Stimulated activated CD8-positive, alpha-beta memory T cell treated with anti-CD3 and anti-CD28 coated beads, Interleukin-2, amount 100 ng/mL, for 48 hours (primary cell): ENCODE results near the gene OR10AG1.

Source experiments
- DNase-seq, 2 donors: peaks; one replicate each; pipeline ENCODE4 v3.0.0-alpha.2; 2020; ENCODE audit warnings: low read depth in 2 of 2

Gene OR10AG1, protein sequence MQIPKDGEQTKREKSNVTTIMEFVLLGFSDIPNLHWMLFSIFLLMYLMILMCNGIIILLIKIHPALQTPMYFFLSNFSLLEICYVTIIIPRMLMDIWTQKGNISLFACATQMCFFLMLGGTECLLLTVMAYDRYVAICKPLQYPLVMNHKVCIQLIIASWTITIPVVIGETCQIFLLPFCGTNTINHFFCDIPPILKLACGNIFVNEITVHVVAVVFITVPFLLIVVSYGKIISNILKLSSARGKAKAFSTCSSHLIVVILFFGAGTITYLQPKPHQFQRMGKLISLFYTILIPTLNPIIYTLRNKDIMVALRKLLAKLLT

DNA sequence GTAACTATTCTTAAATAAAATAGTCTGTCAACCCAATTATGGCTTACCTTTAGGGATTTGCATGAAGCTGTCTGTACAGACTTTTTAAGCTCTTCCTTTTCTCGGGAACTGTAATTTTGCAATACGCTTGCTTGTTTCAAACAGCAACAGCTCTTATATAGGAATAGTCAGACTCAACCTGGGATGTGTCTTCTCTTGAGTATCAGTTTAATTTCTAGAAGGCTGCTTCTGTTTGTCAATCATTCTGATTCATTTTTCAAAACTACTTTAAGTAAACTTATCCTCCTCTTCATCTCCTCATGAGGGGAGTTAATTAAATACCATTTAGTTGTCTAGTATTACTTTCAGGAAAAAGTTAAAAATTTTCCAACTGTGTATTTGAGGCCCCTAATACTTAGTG, at the start of gene OR10AG1:
TSS of gene OR10AG1 (minus strand) at position 101 of the 400 bp plus-strand sequence. CDS start at position 63, 38 bp downstream.
- no peak for DNase-seq

DNA sequence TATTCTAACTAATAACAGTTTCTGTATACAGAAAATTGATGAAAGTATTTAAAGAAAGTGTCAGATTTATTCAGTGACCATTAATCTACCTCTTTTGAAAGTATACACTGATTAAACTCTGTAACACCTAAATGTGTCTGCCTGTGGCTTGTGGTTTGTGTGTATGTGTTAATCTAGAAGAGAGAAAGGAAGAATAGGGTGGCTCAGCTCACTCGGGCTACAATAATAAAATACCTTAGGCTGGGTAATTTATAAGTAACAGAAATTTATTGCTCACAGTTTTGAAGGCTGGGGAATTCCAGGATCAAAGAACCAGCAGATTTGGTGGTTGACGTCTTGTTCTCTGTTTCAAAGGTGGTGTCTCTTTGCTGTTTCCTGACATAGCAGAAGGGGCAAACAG, 44.1 kb upstream of the OR10AG1 start:
- DNase-seq = no peak

DNA sequence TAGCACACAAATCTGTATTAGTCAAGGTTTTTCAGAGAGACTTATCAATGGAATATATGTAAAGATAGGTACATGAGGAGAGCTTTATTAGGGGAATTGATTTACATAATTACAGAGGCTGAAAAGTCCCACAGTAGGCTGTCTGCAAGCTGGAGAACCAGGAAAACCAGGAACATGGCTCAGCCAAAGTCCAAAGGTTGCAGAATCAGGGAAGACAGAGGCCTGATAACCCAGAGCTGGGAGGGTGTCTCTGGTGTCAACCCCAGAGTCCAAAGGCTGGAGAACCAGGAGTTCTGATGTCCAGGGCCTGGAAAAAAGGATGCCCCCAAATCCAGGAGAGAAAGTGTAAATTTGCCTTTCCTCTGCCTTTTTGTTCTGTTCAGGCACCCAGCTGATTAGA, 41.0 kb upstream of the OR10AG1 start:
- DNase-seq = no peak

DNA sequence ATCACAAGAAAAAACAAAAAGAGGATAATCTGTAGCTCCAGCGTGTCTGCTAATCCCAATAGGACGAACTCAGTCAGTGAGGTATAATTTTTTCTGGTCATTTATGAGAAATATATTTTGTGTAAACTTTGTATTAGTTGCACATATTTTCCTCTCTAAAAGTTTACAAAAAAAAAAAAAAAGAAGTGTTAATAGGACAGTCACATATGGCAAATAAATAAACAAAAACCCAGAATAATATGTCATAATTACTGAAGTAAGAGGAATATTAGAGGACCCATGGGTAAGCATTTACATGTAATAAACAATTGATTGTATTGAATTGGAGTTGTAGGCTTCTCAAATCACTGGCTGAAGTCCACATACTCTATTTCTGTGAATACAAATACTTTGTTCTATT, 24.8 kb upstream of the OR10AG1 start, which contains the start of gene OR5F1:
TSS of gene OR5F1 (minus strand) at position 101 of the 400 bp plus-strand sequence. CDS start at position 101, 0 bp downstream.
- DNase-seq = no peak

DNA sequence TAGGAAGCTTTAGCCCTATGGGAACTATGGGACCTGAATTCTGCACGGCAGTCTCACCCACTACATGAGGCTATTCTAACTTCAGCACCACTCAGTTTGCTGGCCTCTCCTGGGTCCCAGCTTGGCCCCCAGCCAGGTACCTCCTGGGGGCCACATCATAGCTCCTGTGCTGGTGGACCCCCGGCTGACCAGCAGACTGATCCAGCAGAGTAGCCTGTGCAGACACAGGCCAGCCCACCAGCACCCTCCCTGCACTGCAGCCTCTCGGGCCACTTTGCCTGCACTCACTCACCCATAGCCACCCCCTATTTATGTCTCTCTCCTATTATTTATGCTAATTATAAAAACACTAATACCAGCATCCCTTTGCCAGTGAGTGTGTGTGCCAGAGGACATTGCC, 1.2 kb upstream of the OR10AG1 start:
- no peak for DNase-seq

DNA sequence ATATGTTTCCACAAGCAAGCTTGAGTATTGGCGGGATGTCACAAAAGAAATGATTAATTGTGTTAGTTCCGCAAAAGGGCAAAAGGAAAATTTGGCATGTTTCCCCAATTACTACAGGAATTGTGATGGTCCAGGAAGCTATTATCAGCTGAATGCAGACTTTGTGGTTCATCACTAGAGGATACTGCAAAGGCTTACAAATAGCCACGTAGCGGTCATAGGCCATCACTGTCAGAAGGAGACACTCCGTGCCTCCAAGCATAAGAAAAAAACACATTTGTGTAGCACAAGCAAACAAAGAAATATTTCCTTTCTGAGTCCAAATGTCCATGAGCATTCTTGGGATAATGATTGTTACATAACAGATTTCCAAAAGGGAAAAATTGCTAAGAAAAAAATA, 1.8 kb downstream of the OR10AG1 start:
- no peak for DNase-seq

DNA sequence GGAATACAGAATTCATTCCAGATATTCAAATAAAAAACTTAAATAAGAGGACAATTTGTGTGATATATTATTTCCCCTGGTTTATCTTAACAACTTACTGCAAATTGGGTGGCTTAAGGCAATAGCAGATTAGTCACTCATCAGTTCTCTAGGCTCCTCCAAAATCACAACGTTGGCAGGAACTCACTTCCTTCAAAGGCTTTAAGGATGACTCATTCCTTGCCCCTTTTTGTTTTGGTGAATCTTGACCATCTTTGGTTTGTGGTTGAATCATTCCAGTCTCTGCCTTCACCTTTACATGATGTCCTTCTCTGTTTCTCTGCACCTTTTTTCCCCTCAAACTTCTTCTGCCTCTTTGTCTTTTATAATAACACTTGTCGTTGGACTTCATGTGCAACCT, 3.4 kb downstream of the OR10AG1 start:
- DNase-seq = no peak

DNA sequence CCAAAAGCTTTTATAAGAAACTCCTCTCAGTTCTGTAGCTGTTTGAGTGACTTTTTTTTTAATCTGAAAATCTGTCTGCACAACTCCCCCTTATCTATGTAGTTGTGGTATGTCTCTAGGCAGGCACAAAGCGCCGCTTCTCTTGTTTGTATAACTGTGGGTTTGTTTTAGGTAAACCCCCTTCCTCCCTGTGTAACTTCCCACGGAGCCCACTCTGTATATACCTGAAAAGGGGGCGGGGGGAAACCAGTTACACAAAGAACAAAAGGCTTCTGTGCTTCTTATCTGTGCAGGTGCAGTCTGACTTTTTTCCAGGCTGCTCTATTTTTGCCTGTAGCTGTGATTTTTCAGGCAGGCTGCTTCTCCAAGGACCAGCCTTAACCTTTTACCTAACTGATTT, 13.2 kb downstream of the OR10AG1 start:
- DNase-seq = no peak

DNA sequence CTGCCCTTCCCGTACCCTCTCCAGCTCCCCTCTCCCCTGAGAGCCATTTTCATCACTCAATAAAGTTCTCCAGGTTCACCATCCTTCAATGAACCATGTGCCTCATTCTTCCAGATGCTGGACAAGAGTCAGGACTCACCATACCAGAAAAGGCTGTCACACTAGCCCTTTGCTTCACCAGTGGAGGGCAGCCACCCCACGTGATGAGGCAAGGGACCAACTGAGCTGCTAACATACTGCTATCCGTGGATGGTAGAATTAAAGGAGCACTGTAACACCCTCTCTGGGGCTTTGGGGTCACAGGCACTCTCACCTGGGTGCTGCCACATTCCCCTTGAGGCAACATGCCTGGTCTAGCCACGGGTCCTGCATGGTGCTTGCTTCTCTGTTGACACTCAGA, 20.4 kb downstream of the OR10AG1 start:
- no peak for DNase-seq

DNA sequence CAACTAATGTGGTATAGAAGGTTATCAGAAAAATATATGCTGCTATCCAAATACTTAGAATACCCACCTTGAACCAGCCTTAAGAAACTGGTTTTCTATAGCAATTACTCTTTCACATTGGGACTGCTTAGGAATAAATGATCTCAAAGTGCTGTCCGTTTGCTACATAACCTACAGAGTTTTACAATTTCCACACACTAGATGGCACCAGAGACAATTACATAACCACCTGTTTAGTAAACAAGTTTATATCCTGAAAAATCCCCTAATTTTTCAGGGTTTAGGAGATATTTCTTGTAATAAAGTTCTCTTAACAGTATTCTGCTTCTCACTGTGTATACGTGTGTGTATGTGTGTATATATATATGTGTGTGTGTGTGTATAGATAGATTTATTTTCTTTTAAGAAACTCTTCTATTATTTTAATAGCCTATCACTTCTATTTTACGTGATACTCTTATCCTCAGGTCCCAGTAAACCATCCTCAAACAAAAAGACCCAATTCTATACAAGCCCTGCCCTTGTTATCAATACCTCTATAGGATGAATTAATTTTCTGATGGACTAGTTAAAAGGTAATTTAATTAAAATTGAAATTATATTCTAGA, 26.9 kb downstream of the OR10AG1 start:
- no peak for DNase-seq

DNA sequence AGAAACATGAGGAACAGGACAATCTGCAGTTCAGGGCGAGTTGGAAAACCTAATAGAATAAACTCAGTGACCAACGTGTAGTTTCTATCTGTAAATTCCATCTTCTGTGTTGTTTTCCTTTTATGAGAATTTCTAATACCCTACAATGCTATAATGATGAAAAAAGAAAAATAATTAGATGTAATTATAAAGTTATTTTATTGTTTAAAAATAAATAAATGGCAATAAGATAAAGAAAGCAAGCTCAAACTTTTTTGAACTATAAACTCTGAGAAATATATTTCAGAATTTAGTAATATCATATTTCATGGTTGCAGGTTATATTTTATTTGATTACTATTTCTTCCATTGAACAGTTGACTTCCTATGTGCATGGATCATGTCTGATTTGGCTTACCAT, 33.4 kb downstream of the OR10AG1 start, which contains the start of gene OR5I1:
TSS of gene OR5I1 (minus strand) at position 101 of the 400 bp plus-strand sequence. CDS start at position 101, 0 bp downstream.
- no peak for DNase-seq

DNA sequence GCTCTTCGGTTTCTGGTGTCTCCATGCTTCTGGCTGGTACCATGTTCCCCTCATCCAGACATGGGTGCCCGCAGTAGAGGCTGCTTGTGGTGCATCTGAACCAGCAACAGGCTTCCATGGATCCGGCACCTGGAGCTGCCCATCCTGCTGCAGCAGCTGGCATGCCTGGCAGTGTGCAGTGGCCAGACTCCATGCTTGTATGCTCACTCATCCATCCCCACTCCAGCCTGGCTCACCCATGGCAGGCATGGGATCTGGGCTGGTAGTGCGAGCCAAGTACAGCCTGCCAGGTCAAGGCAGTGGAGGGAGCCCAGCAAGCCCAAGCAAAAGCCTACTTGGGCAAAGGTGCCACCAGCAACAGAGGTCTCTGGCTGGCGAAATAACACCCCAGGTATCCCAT, 49.2 kb downstream of the OR10AG1 start:
- no peak for DNase-seq
